Activated effector memory CD4-positive, alpha-beta T cell treated with anti-CD3 and anti-CD28 coated beads, Interleukin-2, amount 50 U/mL, for 16 hours (primary cell): Measurements from ENCODE around the gene FXYD6.

ENCODE experiments used
- DNase-seq: peaks from one replicate; pipeline ENCODE4 v3.0.0-alpha.2; 2020

Gene FXYD6

DNA sequence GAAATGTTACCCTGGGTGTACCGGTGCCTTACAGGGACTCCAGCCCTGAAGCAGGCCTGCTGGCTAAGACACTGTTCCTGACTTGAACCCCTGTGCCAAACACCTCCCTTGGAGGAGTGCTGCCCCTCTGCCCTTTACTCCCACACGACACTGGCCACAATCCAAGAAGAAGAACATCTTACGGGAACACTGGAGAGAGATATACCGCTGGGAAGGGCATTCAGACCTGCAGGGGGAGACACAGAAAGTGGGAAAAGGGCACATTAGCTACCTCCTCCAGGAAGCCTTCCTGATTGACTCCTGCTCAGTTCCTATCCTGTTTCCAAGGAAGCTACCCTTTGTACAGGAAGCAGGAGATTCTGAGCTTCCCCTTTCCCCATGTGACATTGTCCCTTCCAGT is 34.1 kb upstream of the FXYD6 start:
- DNase-seq: peak; percentile 19

GRCh38 chr11:117909611-117910382 is 33.3 kb upstream of the FXYD6 start:
- peak; percentile 54 for DNase-seq

DNA sequence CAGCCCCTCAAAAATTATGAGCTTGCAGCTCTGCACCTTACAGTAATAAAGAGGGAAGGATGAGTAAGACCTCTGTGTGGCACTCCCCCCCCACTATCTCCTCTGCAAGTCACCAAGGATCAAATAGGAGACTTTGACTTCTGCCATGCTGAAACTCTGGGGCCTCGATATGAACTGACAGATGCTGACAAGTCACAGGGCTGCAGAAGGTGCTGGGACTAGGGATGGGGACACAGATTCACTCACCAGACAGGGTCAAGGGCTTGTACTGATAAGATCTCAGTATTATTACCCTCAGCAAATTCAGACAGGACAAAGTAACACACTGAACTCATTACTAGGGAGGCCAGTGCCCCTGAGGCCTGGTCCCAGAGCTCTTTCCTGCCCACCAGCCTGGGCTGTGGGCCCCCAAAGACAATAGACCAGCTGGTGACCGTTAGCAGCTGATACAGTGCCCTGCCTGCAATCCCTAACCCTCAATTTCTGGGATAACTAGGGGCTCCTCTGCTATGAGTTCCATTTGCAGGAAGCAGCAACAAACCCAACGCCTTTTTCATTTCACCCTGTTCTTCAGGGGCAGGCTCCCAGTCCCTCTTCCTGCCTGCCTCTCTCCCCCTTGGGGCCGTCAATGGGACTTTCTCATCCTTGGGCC is 32.6 kb upstream of the FXYD6 start:
- peak; percentile 37 for DNase-seq

DNA sequence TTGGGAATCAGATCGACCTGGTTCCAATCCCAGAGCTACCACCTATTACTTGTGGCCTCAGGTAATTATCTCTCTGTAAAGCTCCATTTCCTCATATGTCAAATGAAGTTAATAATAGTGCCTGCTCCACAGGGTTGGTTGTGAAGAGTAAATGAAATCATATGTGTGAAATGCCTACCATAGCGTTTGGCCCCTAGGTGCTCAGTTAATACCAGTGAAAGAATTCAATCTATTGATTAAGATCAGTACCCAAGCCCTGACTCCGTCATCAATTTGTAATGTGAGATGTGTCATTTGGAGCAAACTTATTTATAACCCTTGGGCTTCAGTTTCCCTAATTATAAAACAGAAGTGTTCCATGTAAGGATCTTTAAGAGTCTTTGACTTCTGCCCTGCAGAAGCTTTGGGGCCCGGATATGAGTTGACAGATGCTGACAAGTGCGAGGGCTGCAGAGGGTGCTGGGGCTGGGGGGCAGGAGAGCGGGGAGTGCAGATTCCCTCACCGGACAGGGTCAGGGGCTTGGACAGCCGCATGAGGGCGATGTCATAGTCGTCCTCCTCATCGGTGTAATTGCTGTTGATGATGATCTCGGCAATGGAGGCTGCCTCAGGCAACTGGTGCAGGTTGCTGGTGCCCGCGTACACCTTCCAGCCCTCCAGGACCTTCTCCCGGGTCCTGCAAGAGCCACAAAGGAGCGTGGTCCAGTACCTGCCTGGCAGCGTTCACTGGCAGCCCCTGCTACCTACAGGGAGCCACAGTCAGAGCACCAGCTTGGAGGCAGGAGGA is 31.8 kb upstream of the FXYD6 start:
- DNase-seq: peak; percentile 57

GRCh38 chr11:117907276-117908108 is 31.0 kb upstream of the FXYD6 start:
- DNase-seq: peak; percentile 84

GRCh38 chr11:117906710-117907109 is 30.3 kb upstream of the FXYD6 start:
- peak; percentile 5 for DNase-seq

DNA sequence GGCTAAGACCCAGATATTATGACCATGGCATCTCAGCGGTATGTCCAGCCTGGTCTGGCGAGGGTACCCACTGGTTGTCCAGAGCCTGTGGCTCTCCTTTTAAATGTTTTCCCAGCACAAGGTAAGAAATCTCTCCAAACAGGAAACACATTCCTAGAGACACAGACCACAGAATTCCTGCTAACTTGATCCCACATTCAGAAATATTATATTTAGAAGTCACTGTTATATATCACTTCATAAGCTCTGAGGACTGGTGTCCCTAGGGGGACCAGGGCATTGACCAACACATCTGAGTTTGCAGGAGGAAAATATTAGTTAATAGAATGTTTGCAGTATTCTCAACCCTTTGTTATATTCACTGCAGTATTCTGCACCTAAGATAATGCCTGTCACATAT is 29.7 kb upstream of the FXYD6 start:
- DNase-seq: no peak

- peak; percentile 36 for DNase-seq
Measured at GRCh38 chr11:117905524-117905923, 29.1 kb upstream of the FXYD6 start.

GRCh38 chr11:117903505-117904382 is 27.3 kb upstream of the FXYD6 start:
- peak; percentile 54 for DNase-seq

DNA sequence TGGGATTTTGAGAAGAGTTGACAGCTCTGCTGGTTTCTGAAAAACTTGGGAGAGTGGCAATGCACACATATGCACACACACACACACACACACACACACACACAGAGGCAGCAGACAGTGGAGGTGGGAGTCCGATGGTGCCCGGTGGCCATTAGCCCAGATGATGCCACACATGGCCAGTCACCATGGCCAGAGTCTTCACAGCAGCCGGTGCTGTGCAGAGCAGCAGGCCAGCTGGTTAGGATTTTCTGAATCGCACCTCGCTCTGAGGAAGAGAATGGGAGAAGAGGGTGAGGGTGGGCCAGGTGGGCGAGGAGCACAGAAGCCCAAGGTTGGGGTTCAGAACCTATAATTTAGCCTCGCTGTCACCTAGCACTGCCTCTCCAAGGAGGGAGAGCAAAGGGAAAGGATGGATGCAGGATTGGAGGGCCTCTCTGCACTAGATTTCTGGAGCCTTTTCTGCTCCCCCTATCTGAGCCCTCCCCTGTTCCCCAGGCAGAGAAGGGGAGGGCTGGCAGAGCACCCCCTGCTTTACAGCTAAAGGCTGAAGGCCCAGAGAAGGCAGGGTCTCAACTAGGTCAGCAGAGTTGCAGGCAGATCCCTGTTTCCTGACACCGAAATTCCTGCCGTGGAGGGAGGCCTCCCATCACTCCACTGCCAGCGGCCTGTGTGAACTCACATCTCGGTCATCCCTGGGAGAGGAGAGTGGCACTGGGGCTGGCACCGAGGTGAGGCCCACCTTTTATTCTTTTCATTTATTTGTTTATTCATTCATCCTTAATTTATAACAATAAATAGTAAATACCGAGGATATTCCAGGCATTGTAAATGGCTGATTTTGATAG is 25.8 kb upstream of the FXYD6 start:
- DNase-seq: peak; percentile 48

- DNase-seq: peak; percentile 37
Measured at GRCh38 chr11:117901601-117902000, 25.1 kb upstream of the FXYD6 start.

- DNase-seq: peak; percentile 28
Measured at GRCh38 chr11:117900720-117901440, 24.4 kb upstream of the FXYD6 start.

GRCh38 chr11:117900121-117900648 is 23.7 kb upstream of the FXYD6 start:
- peak; percentile 24 for DNase-seq

DNA sequence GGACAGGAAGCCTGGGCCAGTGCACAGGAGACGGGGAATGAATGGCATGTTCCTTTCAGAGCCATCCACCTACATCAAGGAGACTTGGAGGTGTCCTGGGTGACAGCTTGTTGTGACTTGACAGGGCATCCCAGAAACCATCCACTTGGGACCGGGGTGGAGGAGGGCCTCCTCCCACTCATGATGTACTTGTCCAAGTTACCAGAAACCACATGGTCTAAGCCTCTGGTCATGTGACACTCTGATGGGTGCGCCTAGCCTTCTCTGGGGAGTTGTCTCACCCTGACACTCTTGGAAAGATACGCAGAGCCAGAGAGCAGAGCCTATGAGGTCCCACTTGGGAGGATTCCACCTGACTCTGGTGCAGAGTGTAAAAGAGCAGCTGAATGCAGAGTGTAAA is 21.6 kb upstream of the FXYD6 start:
- DNase-seq: peak; percentile 21

- DNase-seq: no peak
Measured at GRCh38 chr11:117892651-117893050, 16.2 kb upstream of the FXYD6 start.

- no peak for DNase-seq
Measured at GRCh38 chr11:117891362-117891761, 14.9 kb upstream of the FXYD6 start.

GRCh38 chr11:117888139-117888566 is 11.7 kb upstream of the FXYD6 start:
- no peak for DNase-seq

DNA sequence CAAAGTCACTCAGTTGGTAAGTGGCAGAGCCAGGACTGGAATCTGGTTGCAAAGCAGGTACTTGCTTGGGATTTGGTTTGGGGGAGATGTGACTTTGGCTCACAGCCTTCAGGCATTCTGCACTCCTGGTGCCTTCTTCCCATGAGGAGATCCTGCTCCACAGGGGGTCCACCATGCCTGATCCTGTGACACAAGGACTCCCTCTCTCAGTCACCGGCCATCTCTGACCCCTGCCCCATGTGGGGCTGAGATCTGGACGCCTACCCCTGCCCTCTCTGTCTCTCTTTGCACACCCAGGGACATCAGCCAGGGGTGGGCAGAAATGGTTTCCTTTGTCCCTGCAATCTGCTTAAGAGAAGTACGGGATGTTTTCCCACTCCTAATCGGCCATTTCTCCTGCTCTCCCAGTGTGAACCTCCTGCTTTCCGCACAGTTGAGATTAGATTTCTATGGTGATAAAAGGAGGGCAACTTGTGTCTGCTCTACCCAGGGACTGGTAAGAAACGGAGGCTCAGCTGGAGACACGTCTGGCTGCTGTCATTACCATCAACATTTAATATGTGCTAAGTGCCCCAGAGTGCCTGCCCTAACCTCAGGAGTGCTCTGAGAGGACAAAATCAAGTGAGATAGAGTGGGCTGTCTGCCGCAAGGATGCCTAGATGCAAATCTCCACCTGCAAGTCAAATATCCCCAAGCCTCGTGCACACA is 11.1 kb upstream of the FXYD6 start:
- peak; percentile 36 for DNase-seq

GRCh38 chr11:117885777-117886176 is 9.3 kb upstream of the FXYD6 start:
- DNase-seq: peak; percentile 43
